Smooth muscle cell (in vitro differentiated cells): ENCODE measurements around the gene ARFGAP3. TPM values are rescaled to one million over a fixed set of nuclear protein-coding genes. Genes with fewer than 3 reads are reported as not detected.

ENCODE experiments used
- DNase-seq: peaks from one replicate; lab custom pipeline; 2025; ENCODE audit not compliant: unreplicated experiment; lab: John Stamatoyannopoulos, UW
- H2AFZ ChIP-seq: fragments of 200-600 bp; sonication (generic); 2 replicates; pipeline ENCODE4 v1.6.0; 2016; ENCODE audit warnings: antibody characterized with exemption, low read depth, mild to moderate bottlenecking
- H3F3A ChIP-seq: fragments of 200-600 bp; sonication (generic); 2 replicates; pipeline ENCODE4 v1.6.0; 2017; ENCODE audit warnings: antibody characterized with exemption, low read depth
- H3K27ac ChIP-seq: fragments of 200-600 bp; sonication (generic); 2 replicates; pipeline ENCODE4 v1.5.1; 2016; ENCODE audit warnings: low read depth, mild to moderate bottlenecking
- H3K27me3 ChIP-seq: fragments of 200-600 bp; sonication (generic); 2 replicates; pipeline ENCODE4 v1.6.1; 2016; ENCODE audit warnings: low read depth, mild to moderate bottlenecking
- H3K36me3 ChIP-seq: fragments of 200-600 bp; sonication (generic); 2 replicates; pipeline ENCODE4 v1.5.1; 2016; ENCODE audit warnings: low read depth
- H3K4me1 ChIP-seq: fragments of 200-600 bp; sonication (generic); 2 replicates; pipeline ENCODE4 v1.5.1; 2016; ENCODE audit warnings: low read depth
- H3K4me2 ChIP-seq: fragments of 200-600 bp; sonication (generic); 2 replicates; pipeline ENCODE4 v1.6.0; 2016; ENCODE audit warnings: mild to moderate bottlenecking
- H3K4me3 ChIP-seq: fragments of 200-600 bp; sonication (generic); 2 replicates; pipeline ENCODE4 v1.5.1; 2016; ENCODE audit warnings: mild to moderate bottlenecking
- H3K79me2 ChIP-seq: fragments of 200-600 bp; sonication (generic); 2 replicates; pipeline ENCODE4 v1.6.0; 2016; ENCODE audit warnings: low read depth, mild to moderate bottlenecking
- H3K9ac ChIP-seq: fragments of 200-600 bp; sonication (generic); 2 replicates; pipeline ENCODE4 v1.6.0; 2016; ENCODE audit warnings: low read depth
- H3K9me3 ChIP-seq: fragments of 200-600 bp; sonication (generic); replicated peaks from 2 replicates; pipeline ENCODE4 v1.5.1; 2016; ENCODE audit warnings: low read depth
- H4K20me1 ChIP-seq: fragments of 200-600 bp; sonication (generic); 2 replicates; pipeline ENCODE4 v1.6.0; 2016; ENCODE audit warnings: low read depth
- CTCF ChIP-seq: fragments of 200-600 bp; sonication (generic); IDR thresholded peaks from 2 replicates; pipeline ENCODE4 v1.5.1; 2017; ENCODE audit warnings: borderline replicate concordance, mild to moderate bottlenecking, antibody characterized with exemption; ENCODE audit not compliant: insufficient read depth, poor library complexity, severe bottlenecking
- WGBS: methylation state at CpG from one replicate; pipeline ENCODE4 v1.1.7; 2016; ENCODE audit warnings: low lambda C conversion rate; 5-methylcytosine and 5-hydroxymethylcytosine counted together
- polyA plus RNA-seq: library from polyadenylated mRNA; unstranded; fragments of >200 nt; fragmentation: Nextera tagmentation; extraction: Ambion mirVana; gene quantifications from 2 replicates; pipeline ENCODE4 v1.2.1, GENCODE V29; 2016
- total RNA-seq: library from RNA; depleted of rRNA; stranded (reverse); fragments of >200 nt; gene quantifications from 2 replicates; pipeline ENCODE4 v1.2.3, GENCODE V29; 2014

The ARFGAP3 gene
- total and polyA plus RNA-seq, 2 experiments from 2014 or later = 69.2 to 89.9 TPM

GRCh38 chr22:42803389-42803788 is 53.7 kb downstream of the ARFGAP3 start:
- no peak for DNase-seq
- H3K9me3 ChIP-seq = no peaks in the 10 kb centered on the region
- H3K4me1 ChIP-seq = peaks cover 9% of the 10 kb centered on the region
- H3F3A ChIP-seq = no peaks in the 10 kb centered on the region
- WGBS = 99% methylated on average over 7 of the region's 7 CpGs
- H3K27ac ChIP-seq = no peak overlapping the region
- peaks cover 8% of the 10 kb centered on the region for H3K36me3 ChIP-seq
- no peaks in the 10 kb centered on the region for H3K79me2 ChIP-seq
- H4K20me1 ChIP-seq = peaks cover 33% of the 10 kb centered on the region
- no peak overlapping the region for H2AFZ ChIP-seq
- no peak overlapping the region for H3K9ac ChIP-seq
- no peak overlapping the region for H3K4me3 ChIP-seq
- no peak for TF ChIP-seq CTCF
- H3K4me2 ChIP-seq = no peak overlapping the region
- H3K27me3 ChIP-seq = no peaks in the 10 kb centered on the region

GRCh38 chr22:42801252-42802080 is 55.6 kb downstream of the ARFGAP3 start:
- Histone ChIP-seq H4K20me1 (peaks cover 48% of the 10 kb centered on the region), H2AFZ (no peak overlapping the region)
- 95% methylated on average over 12 of the region's 12 CpGs for WGBS

GRCh38 chr22:42800451-42801251 is 56.4 kb downstream of the ARFGAP3 start:
- Histone ChIP-seq H2AFZ (no peak overlapping the region), H3K9ac (no peak overlapping the region), H3K4me3 (no peak overlapping the region), H3K27ac (no peak overlapping the region), H4K20me1 (peaks cover 44% of the 10 kb centered on the region), H3K9me3 (no peaks in the 10 kb centered on the region), H3K4me1 (peaks cover 5% of the 10 kb centered on the region), H3K4me2 (no peak overlapping the region), H3F3A (no peaks in the 10 kb centered on the region), H3K79me2 (no peaks in the 10 kb centered on the region), H3K36me3 (peaks cover 6% of the 10 kb centered on the region), H3K27me3 (no peaks in the 10 kb centered on the region)
- WGBS = 95% methylated on average over 9 of the region's 9 CpGs
- TF ChIP-seq CTCF = no peak
- DNase-seq = no peak

More at GRCh38 chr22:42801252-42802080, 55.6 kb downstream of the ARFGAP3 start:
- DNase-seq = no peak
- Histone ChIP-seq H3K4me3 (no peak overlapping the region), H3K4me2 (no peak overlapping the region), H3F3A (no peaks in the 10 kb centered on the region), H3K27ac (no peak overlapping the region), H3K9ac (no peak overlapping the region), H3K36me3 (peaks cover 6% of the 10 kb centered on the region), H3K79me2 (no peaks in the 10 kb centered on the region), H3K9me3 (no peaks in the 10 kb centered on the region), H3K4me1 (peaks cover 9% of the 10 kb centered on the region), H3K27me3 (no peaks in the 10 kb centered on the region)
- no peak for TF ChIP-seq CTCF
